ENCODE results near the gene HLF.
A peak's percentile ranks its signal among the peaks of the same experiment; 100 is the strongest.

Gene HLF

DNA sequence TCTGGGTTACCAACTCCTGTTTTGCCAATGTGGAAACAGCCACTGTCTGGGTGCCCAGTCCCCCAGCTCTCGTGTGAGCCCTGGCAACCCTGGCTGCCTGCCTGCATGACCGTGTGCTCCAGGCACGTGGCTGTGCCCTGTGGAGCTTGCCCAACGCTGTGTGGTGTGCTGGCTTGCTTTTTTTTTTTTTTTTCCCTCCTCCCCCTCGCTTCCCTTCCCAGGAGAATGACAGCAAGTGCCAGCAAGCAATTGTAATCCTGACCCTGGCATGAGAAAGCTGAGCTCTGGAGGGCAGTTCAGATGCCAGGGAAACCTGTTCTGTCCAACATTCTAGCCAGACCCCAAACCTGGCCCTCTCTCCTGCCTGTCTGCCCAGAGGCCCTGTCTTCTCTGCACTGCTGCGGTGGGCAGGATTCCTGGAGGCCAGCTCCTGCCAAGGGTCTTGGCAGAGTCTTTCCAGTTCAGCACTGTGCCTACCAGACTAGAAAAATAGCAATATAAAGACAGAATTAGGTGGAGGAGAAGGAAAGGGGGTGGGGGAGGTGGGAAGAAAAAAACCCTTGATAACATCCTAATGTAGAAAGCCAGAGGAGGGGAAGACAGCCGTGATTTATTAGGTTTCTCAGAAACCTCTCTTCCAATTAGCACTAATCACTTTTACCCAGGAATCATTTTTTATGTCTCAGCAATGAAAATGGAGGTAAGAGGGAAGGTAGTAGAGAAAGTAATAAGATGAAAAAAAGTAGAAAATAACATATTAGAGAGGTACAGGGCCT is 9.0 kb downstream of the HLF start:
- Mint-ChIP-seq H3K9me3 (no peaks in the 10 kb centered on the region), H3K27ac (peak overlapping the region in 2 of 3 experiments; percentile 88 to 96), H3K4me1 (peaks cover 50% of the 10 kb centered on the region), H3K4me3 (peak overlapping the region in 1 of 3 experiments; percentile 4), H3K27me3 (ENCODE audit: low read depth) (peaks cover 15% of the 10 kb centered on the region), H3K36me3 (ENCODE audit: low read depth) (no peaks in the 10 kb centered on the region)
- TF ChIP-seq, protein P1, sequence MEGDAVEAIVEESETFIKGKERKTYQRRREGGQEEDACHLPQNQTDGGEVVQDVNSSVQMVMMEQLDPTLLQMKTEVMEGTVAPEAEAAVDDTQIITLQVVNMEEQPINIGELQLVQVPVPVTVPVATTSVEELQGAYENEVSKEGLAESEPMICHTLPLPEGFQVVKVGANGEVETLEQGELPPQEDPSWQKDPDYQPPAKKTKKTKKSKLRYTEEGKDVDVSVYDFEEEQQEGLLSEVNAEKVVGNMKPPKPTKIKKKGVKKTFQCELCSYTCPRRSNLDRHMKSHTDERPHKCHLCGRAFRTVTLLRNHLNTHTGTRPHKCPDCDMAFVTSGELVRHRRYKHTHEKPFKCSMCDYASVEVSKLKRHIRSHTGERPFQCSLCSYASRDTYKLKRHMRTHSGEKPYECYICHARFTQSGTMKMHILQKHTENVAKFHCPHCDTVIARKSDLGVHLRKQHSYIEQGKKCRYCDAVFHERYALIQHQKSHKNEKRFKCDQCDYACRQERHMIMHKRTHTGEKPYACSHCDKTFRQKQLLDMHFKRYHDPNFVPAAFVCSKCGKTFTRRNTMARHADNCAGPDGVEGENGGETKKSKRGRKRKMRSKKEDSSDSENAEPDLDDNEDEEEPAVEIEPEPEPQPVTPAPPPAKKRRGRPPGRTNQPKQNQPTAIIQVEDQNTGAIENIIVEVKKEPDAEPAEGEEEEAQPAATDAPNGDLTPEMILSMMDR (IDR thresholded peaks at IDR 0.05; ENCODE audit: unreplicated experiment in 3 of 3): no peak

DNA sequence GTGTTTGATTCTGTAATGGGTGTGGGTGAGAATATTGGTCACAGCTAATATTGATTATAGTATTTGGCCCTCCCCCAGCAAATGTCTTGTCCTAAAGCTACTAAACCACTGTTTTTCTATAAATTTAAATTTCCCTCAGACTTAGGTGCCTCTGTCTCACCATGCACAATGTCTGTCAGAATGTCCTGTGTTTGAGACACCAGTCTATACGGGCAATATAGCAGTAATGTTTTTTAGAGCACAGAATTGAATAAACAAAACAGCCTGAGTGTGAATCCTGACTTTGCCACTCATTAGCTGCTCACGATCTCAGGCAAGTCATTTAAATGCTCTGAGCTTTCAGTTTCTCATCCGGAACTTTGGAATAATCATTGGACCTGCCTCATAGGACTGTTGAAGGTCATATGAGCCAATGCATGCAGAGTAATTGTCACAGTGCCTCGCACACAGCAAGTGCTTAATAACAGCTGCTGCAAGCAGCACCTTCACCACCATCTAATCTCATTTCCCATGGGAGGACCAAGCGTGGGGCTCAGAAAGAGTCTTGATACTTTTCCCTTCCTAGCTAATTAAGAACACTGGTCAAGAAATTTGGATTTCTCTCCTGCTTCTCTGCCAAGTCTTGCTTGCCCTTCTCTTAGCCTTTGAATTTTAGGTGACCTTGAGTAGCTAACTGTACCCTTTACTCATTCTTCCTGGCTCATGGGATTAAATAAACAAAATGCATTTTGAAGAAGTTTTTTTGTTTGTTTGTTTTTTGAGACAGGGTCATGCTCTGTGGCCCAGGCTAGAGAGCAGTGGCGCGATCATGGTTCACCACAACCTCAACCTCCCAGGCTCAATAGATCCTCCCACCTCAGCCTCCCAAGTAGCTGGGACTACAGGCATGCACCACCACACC is 9.8 kb downstream of the HLF start:
- H3K9me3 Mint-ChIP-seq: no peaks in the 10 kb centered on the region
- peaks cover 8% of the 10 kb centered on the region for H3K27me3 Mint-ChIP-seq (ENCODE audit: low read depth)
- no peak overlapping the region for H3K4me3 Mint-ChIP-seq
- TF ChIP-seq, protein P1 (IDR thresholded peaks at IDR 0.05; ENCODE audit: unreplicated experiment in 3 of 3): no peak
- peaks cover 50% of the 10 kb centered on the region for H3K4me1 Mint-ChIP-seq
- no peaks in the 10 kb centered on the region for H3K36me3 Mint-ChIP-seq (ENCODE audit: low read depth)
- H3K27ac Mint-ChIP-seq: peak overlapping the region; percentile 26 to 96 (median 88)

DNA sequence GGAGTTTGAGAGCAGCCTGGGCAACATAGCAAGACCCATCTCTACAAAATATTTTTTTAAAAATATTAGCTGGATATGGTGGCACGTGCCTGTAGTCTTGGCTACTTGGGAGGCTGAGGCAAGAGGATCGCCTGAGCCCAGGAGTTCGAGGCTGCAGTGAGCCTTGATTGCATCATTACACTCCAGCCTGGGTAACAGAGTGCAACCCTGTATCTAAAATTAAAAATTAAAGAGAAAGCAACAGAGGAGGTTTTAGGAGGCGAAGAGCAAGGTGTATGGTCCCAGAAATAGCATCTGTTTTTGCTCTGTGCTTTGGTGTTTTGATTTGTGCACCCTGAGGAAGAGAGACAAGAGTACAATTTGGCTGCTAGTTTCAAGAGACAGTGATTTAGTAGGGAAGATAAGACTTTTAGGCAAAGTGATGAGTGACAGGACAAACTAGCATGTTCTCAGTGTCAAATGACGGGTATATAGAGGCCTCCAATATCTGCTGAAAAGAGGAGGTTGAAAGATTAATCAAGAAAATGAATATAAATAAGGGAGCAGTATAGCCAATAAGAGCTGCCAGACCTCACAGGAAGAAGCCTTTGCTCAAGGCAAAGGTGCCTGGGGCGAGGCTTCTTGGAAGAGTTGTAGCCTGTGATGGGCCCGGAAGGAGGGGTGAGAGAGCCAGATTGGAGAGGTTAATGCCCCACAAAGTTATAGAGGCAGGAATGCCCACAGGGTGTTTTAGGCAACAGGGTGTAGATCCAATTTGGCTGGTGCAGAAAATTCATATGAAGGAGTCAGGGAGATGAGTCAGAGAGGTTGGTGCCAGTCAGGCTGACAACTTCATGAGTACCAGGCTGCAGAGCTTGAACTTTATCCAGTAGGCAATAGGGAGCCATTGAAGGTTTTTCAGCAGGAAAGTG is 11.4 kb downstream of the HLF start:
- H3K9me3 Mint-ChIP-seq: no peaks in the 10 kb centered on the region

DNA sequence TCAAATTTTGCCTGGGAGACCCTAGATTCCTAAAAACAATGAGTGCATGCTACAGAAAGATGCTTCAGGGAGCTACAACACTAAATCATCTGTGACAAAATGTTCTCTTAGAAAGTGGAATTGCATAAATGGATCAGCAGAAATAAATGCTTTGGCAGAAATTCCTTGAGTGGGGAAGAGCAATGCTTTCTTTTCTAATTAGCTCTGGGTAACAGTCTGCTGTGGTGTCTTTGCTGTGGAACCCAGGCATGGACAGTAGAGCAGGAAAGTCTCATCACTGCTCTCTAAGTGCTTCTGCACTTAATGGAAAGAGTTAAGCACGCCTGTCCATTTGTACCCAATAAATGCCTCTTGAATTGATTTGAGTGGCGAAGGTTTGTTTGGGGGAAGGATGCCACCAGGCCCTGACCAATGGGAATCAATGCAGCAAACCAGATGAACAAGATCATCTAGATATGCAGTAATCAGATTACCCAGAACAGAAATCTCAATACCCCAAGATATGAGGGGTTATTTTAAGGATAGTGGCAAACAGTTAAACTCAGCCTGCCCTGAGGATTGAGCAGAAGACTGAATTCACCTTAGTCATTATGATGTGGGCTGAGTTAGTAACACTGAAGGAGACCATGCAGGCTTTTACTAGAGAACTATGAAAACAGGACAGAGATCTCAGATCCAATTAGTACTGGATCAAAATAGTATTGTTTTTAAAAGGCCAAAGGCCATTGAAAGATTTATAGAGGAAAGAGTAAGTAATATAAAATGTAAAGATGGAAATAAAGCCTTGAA is 13.6 kb downstream of the HLF start:
- Mint-ChIP-seq H3K4me3 (no peak overlapping the region), H3K4me1 (peaks cover 41% of the 10 kb centered on the region), H3K9me3 (no peaks in the 10 kb centered on the region), H3K27ac (peak overlapping the region; percentile 53 to 76 (median 60)), H3K27me3 (ENCODE audit: low read depth) (no peaks in the 10 kb centered on the region), H3K36me3 (ENCODE audit: low read depth) (peaks cover 2% of the 10 kb centered on the region)
- TF ChIP-seq, protein P1 (IDR thresholded peaks at IDR 0.05; ENCODE audit: unreplicated experiment in 3 of 3): no peak

More for the DNA sequence above, 11.4 kb downstream of the HLF start:
- no peak overlapping the region for H3K4me3 Mint-ChIP-seq
- peaks cover 50% of the 10 kb centered on the region for H3K4me1 Mint-ChIP-seq
- TF ChIP-seq, protein P1 (IDR thresholded peaks at IDR 0.05; ENCODE audit: unreplicated experiment in 3 of 3): no peak
- peaks cover 8% of the 10 kb centered on the region for H3K27me3 Mint-ChIP-seq (ENCODE audit: low read depth)
- peak overlapping the region; percentile 1 to 76 (median 70) for H3K27ac Mint-ChIP-seq
- H3K36me3 Mint-ChIP-seq (ENCODE audit: low read depth): no peaks in the 10 kb centered on the region

DNA sequence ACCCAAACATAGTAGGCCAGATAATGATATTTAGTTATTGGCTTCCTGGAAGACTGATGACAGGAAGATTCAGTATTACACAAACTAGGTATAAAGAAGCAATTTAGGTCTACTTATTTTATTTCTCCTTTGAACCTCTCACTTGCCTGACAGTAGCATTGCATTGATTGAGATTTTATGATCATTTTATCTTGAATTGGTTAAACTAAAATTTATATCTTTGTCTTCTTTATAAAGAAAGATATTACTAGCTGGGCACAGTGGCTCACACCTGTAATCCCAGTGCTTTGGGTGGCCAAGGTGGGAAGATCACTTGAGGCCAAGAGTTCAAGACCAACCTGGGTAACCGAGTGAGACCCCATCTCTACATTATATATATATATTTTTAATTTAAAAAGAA is 14.4 kb downstream of the HLF start:
- Mint-ChIP-seq H3K9me3 (no peaks in the 10 kb centered on the region), H3K27ac (no peak overlapping the region), H3K27me3 (ENCODE audit: low read depth) (no peaks in the 10 kb centered on the region), H3K36me3 (ENCODE audit: low read depth) (peaks cover 3% of the 10 kb centered on the region), H3K4me1 (peaks cover 38% of the 10 kb centered on the region), H3K4me3 (no peak overlapping the region)
- TF ChIP-seq, protein P1 (IDR thresholded peaks at IDR 0.05; ENCODE audit: unreplicated experiment in 3 of 3): no peak

Measured in nephron (organoid).